Activated CD4-positive, CD25-positive, alpha-beta regulatory T cell treated with anti-CD3 and anti-CD28 coated beads, Interleukin-2, amount 50 U/mL, for 24 hours (primary cell): ENCODE results near the gene CLDN20.

Experiments
- ATAC-seq, 2 donors: fragments of 150-1000 bp; cut with Tn5 transposase; one replicate each; pipeline ENCODE4 v1.10.0; 2021; ENCODE audit warnings: mild to moderate bottlenecking in 1 of 2, moderate library complexity in 1 of 2

The CLDN20 gene

DNA sequence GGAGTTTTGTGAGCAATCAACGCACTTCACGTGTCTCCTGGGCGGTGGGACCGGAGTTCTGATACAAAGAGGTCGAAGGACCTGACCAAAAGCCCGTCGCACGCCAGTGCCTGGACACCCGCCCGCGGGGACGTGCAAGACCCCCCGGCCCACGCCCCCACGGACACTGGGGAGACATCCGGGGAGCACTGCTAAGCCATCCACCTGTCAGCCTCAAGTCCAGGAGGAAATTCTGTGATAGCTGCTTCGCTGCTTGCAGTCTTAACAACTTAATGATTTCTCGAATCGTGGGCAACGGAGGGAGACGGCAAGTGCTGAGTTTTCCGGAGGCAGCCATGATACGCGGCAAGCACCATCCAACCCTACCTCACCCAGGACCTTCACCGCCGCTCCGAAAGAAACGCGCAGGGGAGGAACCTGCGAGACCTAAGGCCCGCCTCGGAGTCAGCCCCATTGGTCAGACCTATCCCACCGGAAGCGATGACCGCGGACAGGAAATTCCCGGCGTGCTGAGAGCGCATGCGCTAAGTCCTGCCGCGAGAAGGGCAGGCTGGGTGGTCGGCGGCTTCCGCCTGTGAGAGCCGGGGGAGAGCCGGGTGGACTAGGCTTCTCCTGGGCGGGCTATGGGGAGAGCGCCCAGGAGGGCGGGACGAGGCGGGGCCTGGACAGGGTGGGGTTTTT lies 50.4 kb downstream of the CLDN20 start, which contains the start of gene TFB1M:
TFB1M (minus strand) TSS at position 393 of the 681 bp plus-strand sequence; CDS start at position 337, 56 bp downstream.
- peak; percentile 94 to 96 for ATAC-seq

DNA sequence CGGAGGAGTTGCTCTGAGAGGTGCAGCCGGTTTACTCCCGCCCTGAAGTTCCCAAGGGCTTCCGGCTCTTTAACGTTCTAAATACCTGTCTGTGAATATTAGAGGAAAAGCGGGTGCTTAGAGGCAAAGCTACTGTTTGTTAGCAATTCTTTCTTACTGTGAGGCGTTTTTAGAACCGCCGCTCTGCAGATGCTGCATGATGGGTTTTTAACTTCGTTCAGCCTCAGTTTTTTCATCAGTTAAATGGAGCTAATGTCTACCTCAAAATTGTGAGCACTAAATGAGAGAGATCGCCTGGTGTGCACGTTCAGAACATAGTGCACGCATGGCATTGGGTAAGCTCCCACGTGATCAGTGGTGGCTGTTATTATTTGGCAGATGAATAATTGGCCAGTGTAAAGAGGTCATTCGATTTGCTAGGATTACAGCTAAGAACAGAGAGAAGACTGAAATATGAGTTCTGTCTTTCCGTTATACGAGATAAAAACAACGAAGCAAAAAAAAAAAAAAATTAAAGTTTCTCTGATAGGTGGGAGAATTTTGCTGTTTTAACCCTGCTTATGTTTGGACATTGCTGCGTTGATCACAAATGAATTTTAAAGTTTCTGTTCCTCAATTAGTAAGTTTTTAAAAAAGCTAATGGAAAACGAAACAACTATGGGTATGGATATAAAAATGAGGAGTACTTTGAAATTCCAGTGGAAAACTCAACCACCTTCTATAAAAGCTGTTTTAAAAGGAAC lies 51.1 kb downstream of the CLDN20 start:
- peak; percentile 55 to 60 for ATAC-seq

DNA sequence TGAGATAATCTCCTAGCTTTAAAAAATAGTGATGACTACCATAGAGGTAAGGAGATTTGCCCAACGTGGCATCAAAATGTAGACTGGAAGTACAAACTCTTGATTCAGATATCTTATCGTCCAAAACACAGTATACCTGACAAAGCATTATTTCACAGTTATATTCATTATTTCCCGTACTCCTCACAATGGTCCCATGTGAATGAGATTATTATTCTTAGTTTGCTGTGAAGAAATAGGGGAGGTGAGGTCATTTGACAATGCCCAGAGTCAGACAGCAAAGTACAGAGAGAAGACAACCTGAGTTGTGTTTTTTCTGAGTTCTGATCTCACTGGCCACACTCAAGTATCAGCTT lies 51.7 kb downstream of the CLDN20 start:
- no peak for ATAC-seq

DNA sequence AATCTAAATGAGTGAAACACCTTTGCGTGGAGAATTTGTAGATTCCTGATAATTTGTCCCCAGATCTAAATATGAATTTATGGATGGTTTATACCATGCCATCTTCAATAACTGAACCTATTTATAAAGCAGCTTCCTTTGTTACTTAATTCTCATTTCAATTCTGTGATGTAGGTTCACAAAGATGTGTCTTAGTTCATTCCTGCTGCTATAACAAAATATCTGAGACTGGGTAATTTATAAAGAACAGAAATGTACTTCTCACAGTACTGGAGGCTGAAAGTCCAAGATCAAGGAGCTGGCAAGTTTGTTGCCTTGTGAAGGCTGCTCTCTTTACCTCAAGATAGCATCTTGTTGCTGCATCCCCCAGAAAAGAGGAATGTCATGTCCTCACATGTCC lies 52.6 kb downstream of the CLDN20 start:
- ATAC-seq, result no peak

DNA sequence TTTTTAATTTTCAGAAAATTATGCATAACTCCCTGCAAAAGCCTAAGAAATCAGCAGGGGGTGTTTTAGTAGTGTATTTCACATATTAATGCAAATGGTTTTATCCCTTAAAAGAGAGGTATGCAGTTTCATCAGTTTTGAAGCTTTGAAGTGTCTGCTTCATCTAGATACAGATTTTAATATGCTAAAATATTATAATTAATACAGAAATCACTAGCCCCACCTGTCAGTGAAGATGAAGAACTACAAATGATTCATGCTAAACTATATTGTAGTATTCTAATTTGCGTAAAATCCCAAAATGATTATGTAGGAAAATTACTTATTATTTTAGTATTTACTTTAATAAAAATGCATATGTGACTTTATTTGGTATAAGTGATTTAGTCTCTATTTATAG lies 53.4 kb downstream of the CLDN20 start:
- no peak for ATAC-seq

DNA sequence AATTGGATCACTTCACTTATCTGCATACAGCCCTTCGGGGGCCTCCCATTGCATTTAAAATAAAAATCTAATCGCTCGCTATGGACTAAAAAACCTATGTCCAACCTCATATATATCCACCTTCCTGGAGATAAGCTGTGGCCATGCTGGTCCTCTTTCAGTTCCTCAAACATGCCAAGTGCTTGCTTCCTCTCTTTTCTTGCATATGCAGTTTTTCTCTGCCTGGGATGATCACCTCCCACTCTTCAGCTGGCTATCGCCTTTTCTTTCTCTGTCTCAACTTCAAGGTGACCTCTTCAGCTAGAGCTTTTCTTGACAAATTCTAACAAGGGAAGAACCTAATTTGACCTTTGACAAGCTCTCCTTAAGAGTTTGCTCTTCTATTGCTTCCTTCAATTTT lies 56.1 kb downstream of the CLDN20 start:
- no peak for ATAC-seq

DNA sequence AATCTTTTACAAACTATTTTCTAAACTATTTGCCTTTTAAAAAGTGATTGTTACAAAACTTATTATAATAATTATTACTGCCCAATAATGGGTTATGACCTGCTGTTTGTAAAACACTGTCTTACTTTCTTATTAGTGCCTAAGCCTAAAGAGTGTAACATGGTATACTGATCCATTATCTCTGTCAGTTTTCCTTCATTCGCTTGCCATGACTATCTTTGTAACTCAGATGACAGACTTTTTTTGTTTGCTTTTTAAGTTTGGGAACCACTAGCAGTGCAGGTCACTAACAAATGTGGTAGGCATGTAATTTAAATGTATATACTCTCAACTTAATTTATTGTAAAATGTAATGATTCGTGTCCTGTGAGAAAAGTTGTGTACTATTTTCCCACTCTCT lies 60.4 kb downstream of the CLDN20 start:
- ATAC-seq, result no peak

DNA sequence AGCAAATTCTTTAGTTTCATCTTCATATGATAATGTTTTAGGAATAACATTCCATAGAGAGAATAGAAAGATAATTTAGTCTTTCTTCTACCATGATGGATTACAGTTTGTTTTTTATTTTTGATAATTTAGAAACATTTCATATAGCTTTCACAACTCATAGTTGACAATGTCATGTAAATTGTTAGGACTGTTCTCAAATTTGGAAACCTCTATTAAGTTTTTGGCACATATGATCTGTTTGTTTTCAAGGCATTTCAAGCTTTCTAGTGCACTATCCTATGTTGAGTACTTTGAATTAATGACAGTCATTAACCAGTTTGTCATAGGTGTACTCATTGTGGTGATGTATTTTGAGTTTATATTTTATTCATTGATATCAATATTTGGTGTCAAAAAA lies 61.2 kb downstream of the CLDN20 start:
- ATAC-seq, result no peak

DNA sequence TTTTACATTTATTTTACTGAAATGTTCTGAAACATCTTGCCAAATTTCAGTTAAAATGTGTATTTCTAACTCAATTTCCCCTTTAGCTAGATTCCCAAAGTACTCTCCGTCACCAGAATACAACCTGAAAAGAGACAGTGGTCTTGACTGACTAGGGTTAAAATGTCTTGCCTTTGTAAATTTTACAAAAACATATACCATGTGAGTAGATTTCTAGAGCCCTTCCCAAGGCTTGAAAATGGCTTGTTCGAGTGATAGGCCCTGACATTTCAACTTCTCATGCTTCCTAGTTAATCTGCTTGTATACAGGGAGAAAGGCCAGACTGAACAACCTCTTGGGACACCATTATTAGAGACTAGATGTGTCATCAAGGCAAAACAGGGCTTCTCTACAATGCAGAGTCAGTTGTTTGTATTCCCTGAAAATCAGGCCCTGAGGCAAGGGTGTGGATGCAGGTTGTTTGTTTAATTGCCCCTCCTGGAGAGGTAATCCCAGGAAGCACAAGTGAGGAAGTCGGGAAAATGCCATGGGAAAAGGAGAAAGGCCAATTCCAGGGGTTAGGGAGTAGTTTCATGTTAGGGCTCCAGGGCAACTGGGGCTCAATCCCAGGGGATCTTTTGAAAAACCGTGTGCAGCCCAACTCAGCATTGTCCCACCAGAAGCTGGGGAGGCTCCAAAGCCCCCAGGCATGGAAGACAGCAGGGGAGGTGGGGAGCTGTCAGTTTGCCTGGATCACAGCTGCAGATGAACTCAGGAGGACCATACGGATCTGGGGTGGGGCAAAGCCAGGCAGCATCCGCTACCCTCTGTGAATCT lies 62.1 kb downstream of the CLDN20 start:
- ATAC-seq, result no peak
